Measurements from ENCODE around the gene MRPL37. TPM values are rescaled to one million over a fixed set of nuclear protein-coding genes. Genes with fewer than 3 reads are reported as not detected.

The MRPL37 gene
- total and polyA plus RNA-seq, 2 donors (not counting 3 experiments of a cell fraction or from before 2014, with no cell fraction given): 45.0 to 109 TPM

GRCh38 chr1:54215523-54215922 lies 15.6 kb downstream of the MRPL37 start:
- no TSS peak for BruUV-seq (replicated peaks)
- intact Hi-C loops (cut with micrococcal nuclease): no loop called here

More at GRCh38 chr1:54215523-54215922, 15.6 kb downstream of the MRPL37 start:
- no peak overlapping the region for H2AFZ ChIP-seq (ENCODE audit: low read depth, low read length)
- H3K9ac ChIP-seq (replicated peaks; ENCODE audit: extremely low read depth, insufficient read depth, low read length): no peak overlapping the region
- no peak for TF ChIP-seq POLR2A (IDR thresholded peaks at IDR 0.05; ENCODE audit: low read depth, low read length)
- TF ChIP-seq POLR2AphosphoS5 (IDR thresholded peaks at IDR 0.05; ENCODE audit: insufficient read depth, low read depth, low read length): no peak
- TF ChIP-seq FOS (IDR thresholded peaks at IDR 0.05; ENCODE audit: borderline replicate concordance, insufficient read depth, low read length): no peak
- TF ChIP-seq CTCF (IDR thresholded peaks at IDR 0.05; ENCODE audit: extremely low read depth in 1 of 2, insufficient read depth in 1 of 2, low read depth in 1 of 2, low read length in 2 of 2): no peak
- no peak for TF ChIP-seq EZH2 (IDR thresholded peaks at IDR 0.05; ENCODE audit: borderline replicate concordance, low read depth, low read length, severe bottlenecking)
- TF ChIP-seq MYC (IDR thresholded peaks at IDR 0.05; ENCODE audit: low read depth, low read length): no peak
- TF ChIP-seq GATA2 (IDR thresholded peaks at IDR 0.05; ENCODE audit: insufficient read depth, insufficient read length, low read depth, low read length): no peak
- TF ChIP-seq MAX (IDR thresholded peaks at IDR 0.05; ENCODE audit: insufficient read depth, insufficient read length): no peak
- TF ChIP-seq JUN (IDR thresholded peaks at IDR 0.05; ENCODE audit: borderline replicate concordance, insufficient read depth, insufficient read length, low read depth): no peak
- H3K27me3 ChIP-seq (ENCODE audit: control insufficient read depth in 2 of 2, insufficient read depth in 2 of 2, low read length in 2 of 2): no peaks in the 10 kb centered on the region
- no peaks in the 10 kb centered on the region for H3K9me1 ChIP-seq (replicated peaks; ENCODE audit: control insufficient read depth, extremely low read depth, insufficient read depth, low read length)
- H3K36me3 ChIP-seq (ENCODE audit: control insufficient read depth in 2 of 2, extremely low read depth in 1 of 2, insufficient read depth in 2 of 2, low read length in 2 of 2): peaks cover 27 to 48% of the 10 kb centered on the region in 2 experiments
- FAIRE-seq (no peak), DNase-seq (ENCODE audit: low read depth, low spot score) (no peak)
- dilution Hi-C loops (cut with MboI; ENCODE audit: extremely low pct_ligation_motif_present, low sequenced_read_pairs): no loop called here
- H3K79me2 ChIP-seq (ENCODE audit: control insufficient read depth, insufficient read depth, low read length): no peaks in the 10 kb centered on the region
- no peak overlapping the region for H3K27ac ChIP-seq (ENCODE audit: insufficient read depth, low read depth, low read length)
- H3K4me2 ChIP-seq (ENCODE audit: insufficient read depth, low read length): no peak overlapping the region
- no peak overlapping the region for H3K4me3 ChIP-seq (replicated peaks in 1 of 3; ENCODE audit: insufficient read depth in 1 of 3, low read depth in 1 of 3, low read length in 3 of 3)
- H4K20me1 ChIP-seq (replicated peaks; ENCODE audit: control insufficient read depth, extremely low read depth, insufficient read depth, low read length): no peaks in the 10 kb centered on the region
- H3K9me3 ChIP-seq (replicated peaks; ENCODE audit: control insufficient read depth, insufficient read depth, low read length): no peaks in the 10 kb centered on the region
- ChIA-PET POLR2A (no interaction called here), CTCF (interaction anchor here (0.8 kb wide), 1 partner anchor 94 kb away, joined by 3 read pairs; no protein-coding TSS in a partner anchor)
- H3K4me1 ChIP-seq (ENCODE audit: control insufficient read depth, extremely low read depth, insufficient read depth, low read length): peaks cover 3% of the 10 kb centered on the region

Measured in endothelial cell of umbilical vein (primary cell).